SK-N-SH treated with all-trans-retinoic acid at 6 μM for 48 hours (cell line): ENCODE results near the gene DHX8.

Experiments used
- ATAC-seq: fragments of 200-7000 bp; cut with Tn5 transposase; 3 replicates; pipeline ENCODE4 v1.9.1; 2020; ENCODE audit warnings: mild to moderate bottlenecking, moderate library complexity
- ARNTL ChIP-seq: fragments of 450-650 bp; formaldehyde crosslinking; IDR thresholded peaks from 2 replicates; pipeline ENCODE4 v1.5.0; 2020; ENCODE audit warnings: low read depth, mild to moderate bottlenecking, moderate library complexity, borderline replicate concordance
- BACH2 ChIP-seq: fragments of 250-450 bp; sonication (Bioruptor Pico); IDR thresholded peaks from 2 replicates; pipeline ENCODE4 v1.9.0; 2021; ENCODE audit warnings: mild to moderate bottlenecking, borderline replicate concordance
- CREB5 ChIP-seq: fragments of 250-450 bp; sonication (Bioruptor Pico); IDR thresholded peaks from 2 replicates; pipeline ENCODE4 v1.5.1; 2020; ENCODE audit warnings: low read depth, mild to moderate bottlenecking, moderate library complexity
- CSDC2 ChIP-seq: fragments of 250-450 bp; sonication (Bioruptor Pico); IDR thresholded peaks from 2 replicates; pipeline ENCODE4 v1.5.0; 2020; ENCODE audit warnings: mild to moderate bottlenecking, moderate library complexity
- ESRRG ChIP-seq: fragments of 250-450 bp; sonication (Bioruptor Pico); IDR thresholded peaks from 2 replicates; pipeline ENCODE4 v1.6.1; 2021; ENCODE audit warnings: mild to moderate bottlenecking
- ISL1 ChIP-seq: fragments of 250-450 bp; sonication (Bioruptor Pico); IDR thresholded peaks from 2 replicates; pipeline ENCODE4 v2.1.2; 2022; ENCODE audit warnings: mild to moderate bottlenecking, moderate library complexity
- OSR1 ChIP-seq: fragments of 250-450 bp; sonication (Bioruptor Pico); IDR thresholded peaks from 2 replicates; pipeline ENCODE4 v1.8.0; 2022; ENCODE audit warnings: moderate library complexity, mild to moderate bottlenecking, inconsistent platforms
- PPARA ChIP-seq: fragments of 250-450 bp; sonication (Bioruptor Pico); IDR thresholded peaks from 2 replicates; pipeline ENCODE4 v1.5.0; 2020; ENCODE audit warnings: mild to moderate bottlenecking, borderline replicate concordance
- RARB ChIP-seq: fragments of 250-450 bp; sonication (Bioruptor Pico); IDR thresholded peaks from 2 replicates; pipeline ENCODE4 v1.8.0; 2021; ENCODE audit warnings: mild to moderate bottlenecking, moderate library complexity
- TOX ChIP-seq: fragments of 250-450 bp; sonication (Bioruptor Pico); IDR thresholded peaks from 2 replicates; pipeline ENCODE4 v1.8.0; 2021; ENCODE audit warnings: mild to moderate bottlenecking, moderate library complexity, borderline replicate concordance
- ZC3H10 ChIP-seq: fragments of 250-450 bp; sonication (Bioruptor Pico); IDR thresholded peaks from 2 replicates; pipeline ENCODE4 v1.5.1; 2021; ENCODE audit warnings: mild to moderate bottlenecking, moderate library complexity
- ZFP3 ChIP-seq: fragments of 250-450 bp; sonication (Bioruptor Pico); IDR thresholded peaks from 2 replicates; pipeline ENCODE4 v1.5.0; 2020; ENCODE audit warnings: mild to moderate bottlenecking, moderate library complexity
- ZFP30 ChIP-seq: fragments of 450-650 bp; formaldehyde crosslinking; IDR thresholded peaks from 2 replicates; pipeline ENCODE4 v1.5.0; 2022; ENCODE audit warnings: mild to moderate bottlenecking, moderate library complexity
- ZNF565 ChIP-seq: fragments of 450-650 bp; formaldehyde crosslinking; conservative IDR thresholded peaks from 2 replicates; pipeline ENCODE4 v1.5.0; 2020; ENCODE audit warnings: low read depth, mild to moderate bottlenecking, moderate library complexity
- ZNF70 ChIP-seq: fragments of 450-650 bp; formaldehyde crosslinking; IDR thresholded peaks from 2 replicates; pipeline ENCODE4 v1.5.0; 2020; ENCODE audit warnings: mild to moderate bottlenecking, moderate library complexity
- ZNF8 ChIP-seq: fragments of 450-650 bp; formaldehyde crosslinking; IDR thresholded peaks from 2 replicates; pipeline ENCODE4 v1.5.0; 2020; ENCODE audit warnings: mild to moderate bottlenecking, moderate library complexity
- TF ChIP-seq, protein P1 (sequence below): fragments of 250-450 bp; sonication (Bioruptor Pico); IDR thresholded peaks from 2 replicates; pipeline ENCODE4 v1.5.0; 2020; ENCODE audit warnings: mild to moderate bottlenecking, moderate library complexity
- TF ChIP-seq, protein P2 (sequence below): fragments of 250-450 bp; sonication (Bioruptor Pico); IDR thresholded peaks from 2 replicates; pipeline ENCODE4 v1.5.1; 2021; ENCODE audit warnings: mild to moderate bottlenecking, moderate library complexity
- TF ChIP-seq, protein P3 (sequence below): fragments of 250-450 bp; sonication (Bioruptor Pico); IDR thresholded peaks from 2 replicates; pipeline ENCODE4 v1.8.0; 2021; ENCODE audit warnings: low read depth, mild to moderate bottlenecking, moderate library complexity, borderline replicate concordance
- TF ChIP-seq, protein P4 (sequence below): fragments of 250-450 bp; sonication (Bioruptor Pico); IDR thresholded peaks from 2 replicates; pipeline ENCODE4 v1.8.0; 2020; ENCODE audit warnings: mild to moderate bottlenecking, moderate library complexity, borderline replicate concordance

DHX8 gene

GRCh38 chr17:43549496-43549895 lies 65.7 kb downstream of the DHX8 start:
- no peak for ATAC-seq
- TF ChIP-seq ZFP30 (CRISPR knock-in tag) (no peak), ZC3H10 (CRISPR knock-in tag) (no peak), ARNTL (CRISPR knock-in tag) (no peak), CREB5 (CRISPR knock-in tag) (no peak), ZNF70 (no peak), ZNF565 (CRISPR knock-in tag) (no peak), BACH2 (no peak), PPARA (CRISPR knock-in tag) (no peak), ZNF8 (CRISPR knock-in tag) (no peak), ESRRG (no peak), TOX (CRISPR knock-in tag) (no peak), CSDC2 (CRISPR knock-in tag) (no peak)
- TF ChIP-seq, protein P1, sequence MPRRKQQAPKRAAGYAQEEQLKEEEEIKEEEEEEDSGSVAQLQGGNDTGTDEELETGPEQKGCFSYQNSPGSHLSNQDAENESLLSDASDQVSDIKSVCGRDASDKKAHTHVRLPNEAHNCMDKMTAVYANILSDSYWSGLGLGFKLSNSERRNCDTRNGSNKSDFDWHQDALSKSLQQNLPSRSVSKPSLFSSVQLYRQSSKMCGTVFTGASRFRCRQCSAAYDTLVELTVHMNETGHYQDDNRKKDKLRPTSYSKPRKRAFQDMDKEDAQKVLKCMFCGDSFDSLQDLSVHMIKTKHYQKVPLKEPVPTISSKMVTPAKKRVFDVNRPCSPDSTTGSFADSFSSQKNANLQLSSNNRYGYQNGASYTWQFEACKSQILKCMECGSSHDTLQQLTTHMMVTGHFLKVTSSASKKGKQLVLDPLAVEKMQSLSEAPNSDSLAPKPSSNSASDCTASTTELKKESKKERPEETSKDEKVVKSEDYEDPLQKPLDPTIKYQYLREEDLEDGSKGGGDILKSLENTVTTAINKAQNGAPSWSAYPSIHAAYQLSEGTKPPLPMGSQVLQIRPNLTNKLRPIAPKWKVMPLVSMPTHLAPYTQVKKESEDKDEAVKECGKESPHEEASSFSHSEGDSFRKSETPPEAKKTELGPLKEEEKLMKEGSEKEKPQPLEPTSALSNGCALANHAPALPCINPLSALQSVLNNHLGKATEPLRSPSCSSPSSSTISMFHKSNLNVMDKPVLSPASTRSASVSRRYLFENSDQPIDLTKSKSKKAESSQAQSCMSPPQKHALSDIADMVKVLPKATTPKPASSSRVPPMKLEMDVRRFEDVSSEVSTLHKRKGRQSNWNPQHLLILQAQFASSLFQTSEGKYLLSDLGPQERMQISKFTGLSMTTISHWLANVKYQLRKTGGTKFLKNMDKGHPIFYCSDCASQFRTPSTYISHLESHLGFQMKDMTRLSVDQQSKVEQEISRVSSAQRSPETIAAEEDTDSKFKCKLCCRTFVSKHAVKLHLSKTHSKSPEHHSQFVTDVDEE (CRISPR knock-in tag), result no peak
- TF ChIP-seq, protein P2, sequence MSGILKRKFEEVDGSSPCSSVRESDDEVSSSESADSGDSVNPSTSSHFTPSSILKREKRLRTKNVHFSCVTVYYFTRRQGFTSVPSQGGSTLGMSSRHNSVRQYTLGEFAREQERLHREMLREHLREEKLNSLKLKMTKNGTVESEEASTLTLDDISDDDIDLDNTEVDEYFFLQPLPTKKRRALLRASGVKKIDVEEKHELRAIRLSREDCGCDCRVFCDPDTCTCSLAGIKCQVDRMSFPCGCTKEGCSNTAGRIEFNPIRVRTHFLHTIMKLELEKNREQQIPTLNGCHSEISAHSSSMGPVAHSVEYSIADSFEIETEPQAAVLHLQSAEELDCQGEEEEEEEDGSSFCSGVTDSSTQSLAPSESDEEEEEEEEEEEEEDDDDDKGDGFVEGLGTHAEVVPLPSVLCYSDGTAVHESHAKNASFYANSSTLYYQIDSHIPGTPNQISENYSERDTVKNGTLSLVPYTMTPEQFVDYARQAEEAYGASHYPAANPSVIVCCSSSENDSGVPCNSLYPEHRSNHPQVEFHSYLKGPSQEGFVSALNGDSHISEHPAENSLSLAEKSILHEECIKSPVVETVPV (CRISPR knock-in tag), result no peak

- ATAC-seq, result no peak
- no peak for TF ChIP-seq ZNF565 (CRISPR knock-in tag)
- TF ChIP-seq TOX (CRISPR knock-in tag), result no peak
- no peak for TF ChIP-seq ZC3H10 (CRISPR knock-in tag)
- no peak for TF ChIP-seq ZFP3 (CRISPR knock-in tag)
- TF ChIP-seq ISL1 (CRISPR knock-in tag), result no peak
- TF ChIP-seq BACH2, result no peak
Observed at GRCh38 chr17:43550754-43551153, 67.0 kb downstream of the DHX8 start.

DNA sequence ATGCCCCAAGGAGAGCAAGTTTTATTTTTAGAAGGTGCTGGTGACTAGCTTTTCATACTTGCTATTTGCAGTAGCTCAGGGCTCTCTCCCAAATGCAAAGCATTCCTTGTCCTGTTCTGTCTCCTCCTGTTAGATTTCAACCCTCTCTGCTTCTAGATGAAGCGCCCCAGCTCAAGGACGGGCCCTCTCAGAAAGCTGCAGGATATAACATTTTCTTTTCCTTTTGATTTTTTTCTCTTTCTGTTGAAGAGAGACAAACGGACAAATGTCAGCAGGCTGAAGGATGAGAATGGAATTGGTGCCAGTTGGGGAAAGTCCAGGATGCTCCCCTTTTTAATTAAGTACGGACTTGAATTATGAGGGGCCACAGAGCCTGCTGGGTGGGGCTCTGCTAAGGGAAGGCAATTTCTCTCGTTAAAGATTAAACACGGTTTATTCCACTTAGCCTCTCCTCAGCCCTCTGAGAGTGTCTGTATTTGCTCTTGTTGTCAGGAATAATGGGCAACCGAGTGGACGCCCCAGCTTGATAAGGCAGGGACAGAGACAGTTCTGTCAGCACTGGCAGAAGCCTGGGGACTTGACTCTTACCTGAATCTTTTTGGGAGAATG lies 68.6 kb downstream of the DHX8 start:
- TF ChIP-seq, protein P2 (CRISPR knock-in tag), result no peak
- TF ChIP-seq ZFP3 (CRISPR knock-in tag), result no peak
- TF ChIP-seq ZNF70, result no peak
- no peak for TF ChIP-seq OSR1 (CRISPR knock-in tag)
- TF ChIP-seq ZFP30 (CRISPR knock-in tag), result no peak
- TF ChIP-seq, protein P3, sequence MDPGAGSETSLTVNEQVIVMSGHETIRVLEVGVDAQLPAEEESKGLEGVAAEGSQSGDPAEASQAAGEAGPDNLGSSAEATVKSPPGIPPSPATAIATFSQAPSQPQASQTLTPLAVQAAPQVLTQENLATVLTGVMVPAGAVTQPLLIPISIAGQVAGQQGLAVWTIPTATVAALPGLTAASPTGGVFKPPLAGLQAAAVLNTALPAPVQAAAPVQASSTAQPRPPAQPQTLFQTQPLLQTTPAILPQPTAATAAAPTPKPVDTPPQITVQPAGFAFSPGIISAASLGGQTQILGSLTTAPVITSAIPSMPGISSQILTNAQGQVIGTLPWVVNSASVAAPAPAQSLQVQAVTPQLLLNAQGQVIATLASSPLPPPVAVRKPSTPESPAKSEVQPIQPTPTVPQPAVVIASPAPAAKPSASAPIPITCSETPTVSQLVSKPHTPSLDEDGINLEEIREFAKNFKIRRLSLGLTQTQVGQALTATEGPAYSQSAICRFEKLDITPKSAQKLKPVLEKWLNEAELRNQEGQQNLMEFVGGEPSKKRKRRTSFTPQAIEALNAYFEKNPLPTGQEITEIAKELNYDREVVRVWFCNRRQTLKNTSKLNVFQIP (CRISPR knock-in tag), result no peak
- TF ChIP-seq ISL1 (CRISPR knock-in tag), result no peak
- no peak for TF ChIP-seq PPARA (CRISPR knock-in tag)
- TF ChIP-seq CSDC2 (CRISPR knock-in tag), result no peak
- TF ChIP-seq, protein P1 (CRISPR knock-in tag), result no peak
- TF ChIP-seq ARNTL (CRISPR knock-in tag), result no peak
- TF ChIP-seq ZNF8 (CRISPR knock-in tag), result no peak
- TF ChIP-seq BACH2, result no peak
- TF ChIP-seq, protein P4, sequence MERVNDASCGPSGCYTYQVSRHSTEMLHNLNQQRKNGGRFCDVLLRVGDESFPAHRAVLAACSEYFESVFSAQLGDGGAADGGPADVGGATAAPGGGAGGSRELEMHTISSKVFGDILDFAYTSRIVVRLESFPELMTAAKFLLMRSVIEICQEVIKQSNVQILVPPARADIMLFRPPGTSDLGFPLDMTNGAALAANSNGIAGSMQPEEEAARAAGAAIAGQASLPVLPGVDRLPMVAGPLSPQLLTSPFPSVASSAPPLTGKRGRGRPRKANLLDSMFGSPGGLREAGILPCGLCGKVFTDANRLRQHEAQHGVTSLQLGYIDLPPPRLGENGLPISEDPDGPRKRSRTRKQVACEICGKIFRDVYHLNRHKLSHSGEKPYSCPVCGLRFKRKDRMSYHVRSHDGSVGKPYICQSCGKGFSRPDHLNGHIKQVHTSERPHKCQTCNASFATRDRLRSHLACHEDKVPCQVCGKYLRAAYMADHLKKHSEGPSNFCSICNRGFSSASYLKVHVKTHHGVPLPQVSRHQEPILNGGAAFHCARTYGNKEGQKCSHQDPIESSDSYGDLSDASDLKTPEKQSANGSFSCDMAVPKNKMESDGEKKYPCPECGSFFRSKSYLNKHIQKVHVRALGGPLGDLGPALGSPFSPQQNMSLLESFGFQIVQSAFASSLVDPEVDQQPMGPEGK (CRISPR knock-in tag), result no peak
- no peak for TF ChIP-seq CREB5 (CRISPR knock-in tag)
- no peak for TF ChIP-seq RARB (CRISPR knock-in tag)
- TF ChIP-seq ZC3H10 (CRISPR knock-in tag), result no peak
- no peak for TF ChIP-seq ZNF565 (CRISPR knock-in tag)
- TF ChIP-seq, all 23 proteins: peak for 0
- no peak for ATAC-seq
